SKM-1 treated with dmso at 0.1 percent for 144 hours (cell line): Measurements from ENCODE around the gene KHDRBS2.

Source experiments
- DNase-seq: peaks from one replicate; lab custom pipeline; 2025; ENCODE audit not compliant: unreplicated experiment; lab: John Stamatoyannopoulos, UW

Gene KHDRBS2

GRCh38 chr6:62285612-62286469 is at the start of gene KHDRBS2:
TSS of gene KHDRBS2 (minus strand) at chr6:62286225.
- peak; percentile 95 for DNase-seq

GRCh38 chr6:62328607-62329006 is 42.6 kb upstream of the KHDRBS2 start:
- DNase-seq, result no peak

GRCh38 chr6:62324834-62325233 is 38.8 kb upstream of the KHDRBS2 start:
- DNase-seq, result no peak

- DNase-seq, result no peak
These were observed 37.9 kb upstream of the KHDRBS2 start for GRCh38 chr6:62323818-62324431.

- DNase-seq, result peak; percentile 46
These were observed 12.8 kb upstream of the KHDRBS2 start for GRCh38 chr6:62298745-62299392.

GRCh38 chr6:62296541-62296940 is 10.5 kb upstream of the KHDRBS2 start:
- no peak for DNase-seq

GRCh38 chr6:62288974-62289373 is 2.9 kb upstream of the KHDRBS2 start:
- DNase-seq, result no peak

GRCh38 chr6:62288562-62288961 is 2.5 kb upstream of the KHDRBS2 start:
- DNase-seq, result no peak

GRCh38 chr6:62286470-62286843 is 432 bp upstream of the KHDRBS2 start:
- no peak for DNase-seq

GRCh38 chr6:62284725-62285124 is 1.3 kb downstream of the KHDRBS2 start:
- DNase-seq, result no peak

GRCh38 chr6:62283796-62284411 is 2.1 kb downstream of the KHDRBS2 start:
- peak; percentile 36 for DNase-seq

- no peak for DNase-seq
These were observed 2.7 kb downstream of the KHDRBS2 start for GRCh38 chr6:62283365-62283764.

- DNase-seq, result no peak
These were observed 5.9 kb downstream of the KHDRBS2 start for GRCh38 chr6:62280099-62280498.

GRCh38 chr6:62272114-62272513 is 13.9 kb downstream of the KHDRBS2 start:
- DNase-seq, result no peak

GRCh38 chr6:62265906-62266525 is 20.0 kb downstream of the KHDRBS2 start:
- DNase-seq, result no peak

- DNase-seq, result no peak
These were observed 23.7 kb downstream of the KHDRBS2 start for GRCh38 chr6:62262283-62262682.

GRCh38 chr6:62246087-62246486 is 39.9 kb downstream of the KHDRBS2 start:
- DNase-seq, result no peak

GRCh38 chr6:62236784-62237183 is 49.2 kb downstream of the KHDRBS2 start:
- DNase-seq, result peak; percentile 47

- no peak for DNase-seq
These were observed 56.8 kb downstream of the KHDRBS2 start for GRCh38 chr6:62229231-62229630.

GRCh38 chr6:62217866-62218265 is 68.2 kb downstream of the KHDRBS2 start:
- no peak for DNase-seq

GRCh38 chr6:62202078-62202477 is 83.9 kb downstream of the KHDRBS2 start:
- no peak for DNase-seq
